Measurements from ENCODE around the gene TEX14.

The TEX14 gene

GRCh38 chr17:58648236-58648635 is 43.6 kb downstream of the TEX14 start:
- DNase-seq, result no peak

- no peak for DNase-seq
Measured at GRCh38 chr17:58643147-58643546, 48.7 kb downstream of the TEX14 start.

- DNase-seq, result no peak
Measured at GRCh38 chr17:58641887-58642311, 49.9 kb downstream of the TEX14 start.

- DNase-seq, result no peak
Measured at GRCh38 chr17:58640202-58640601, 51.6 kb downstream of the TEX14 start.

- no peak for DNase-seq
Measured at GRCh38 chr17:58639681-58640080, 52.2 kb downstream of the TEX14 start.

- DNase-seq, result no peak
Measured at GRCh38 chr17:58637011-58637570, 54.8 kb downstream of the TEX14 start.

- no peak for DNase-seq
Measured at GRCh38 chr17:58632324-58633314, 59.2 kb downstream of the TEX14 start.

GRCh38 chr17:58631523-58632323 is 60.1 kb downstream of the TEX14 start:
- DNase-seq, result peak; percentile 98

GRCh38 chr17:58630883-58631522 is 60.8 kb downstream of the TEX14 start:
- peak; percentile 52 for DNase-seq

- DNase-seq, result no peak
Measured at GRCh38 chr17:58626905-58627304, 64.9 kb downstream of the TEX14 start.

- DNase-seq, result no peak
Measured at GRCh38 chr17:58624751-58625150, 67.1 kb downstream of the TEX14 start.

GRCh38 chr17:58621174-58621573 is 70.7 kb downstream of the TEX14 start:
- DNase-seq, result no peak

- DNase-seq, result no peak
Measured at GRCh38 chr17:58618336-58618735, 73.5 kb downstream of the TEX14 start.

GRCh38 chr17:58617563-58617962 is 74.3 kb downstream of the TEX14 start:
- DNase-seq, result no peak

- DNase-seq, result no peak
Measured at GRCh38 chr17:58615768-58616659, 75.8 kb downstream of the TEX14 start.

GRCh38 chr17:58614859-58615459 is 76.9 kb downstream of the TEX14 start:
- no peak for DNase-seq

GRCh38 chr17:58611331-58611730 is 80.5 kb downstream of the TEX14 start:
- DNase-seq, result no peak

- DNase-seq, result no peak
Measured at GRCh38 chr17:58606934-58607333, 84.9 kb downstream of the TEX14 start.

- DNase-seq, result peak; percentile 81 to 96
Measured at GRCh38 chr17:58605986-58606385, 85.9 kb downstream of the TEX14 start.

- no peak for DNase-seq
Measured at GRCh38 chr17:58605470-58605869, 86.4 kb downstream of the TEX14 start.

- no peak for DNase-seq
Measured at GRCh38 chr17:58601976-58602375, 89.9 kb downstream of the TEX14 start.

All from NCI-H524 (cell line).